Astrocyte of the cerebellum (primary cell): ENCODE results near the gene ST6GALNAC1.

Experiments used
- DNase-seq: peaks from one replicate; pipeline ENCODE4 v3.0.0-alpha.2; 2011; ENCODE audit warnings: low read depth
- H3K4me3 ChIP-seq: 2 replicates; pipeline ENCODE4 v1.5.1; 2011; ENCODE audit warnings: mild to moderate bottlenecking, low read depth, low read length, moderate library complexity
- CTCF ChIP-seq: IDR thresholded peaks from 2 replicates; pipeline ENCODE4 v1.5.1; 2012; ENCODE audit warnings: low read length, low read depth, moderate library complexity, mild to moderate bottlenecking; ENCODE audit errors: missing control alignments
- in situ Hi-C: cut with HindIII; loops from 2 replicates; pipeline ENCODE4 v1.10.0; 2017; ENCODE audit warnings: low sequenced_read_pairs

Gene ST6GALNAC1

GRCh38 chr17:76582660-76583059 is 60.9 kb downstream of the ST6GALNAC1 start:
- in situ Hi-C loops: no loop called here
- H3K4me3 ChIP-seq: no peak overlapping the region
- DNase-seq: no peak
- TF ChIP-seq CTCF: no peak

DNA sequence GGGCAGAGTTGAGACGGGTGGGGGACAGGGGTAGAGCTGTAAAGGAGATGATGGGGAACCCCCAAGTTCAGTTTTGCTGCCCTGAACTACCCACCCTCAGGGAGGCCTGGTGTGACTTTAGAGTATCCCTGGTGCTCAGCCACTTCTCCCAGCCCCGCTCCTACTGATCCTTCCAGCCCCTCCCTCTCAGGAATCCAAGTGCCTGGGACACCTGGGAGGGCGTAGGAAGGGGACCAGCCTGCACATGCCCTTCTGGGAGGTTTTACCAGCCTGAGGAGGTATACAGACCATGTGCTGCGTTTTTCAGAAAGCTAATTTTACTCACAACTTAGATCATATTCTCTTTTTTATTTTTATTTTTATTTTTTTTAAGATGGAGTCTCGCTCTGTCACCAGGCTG is 62.0 kb downstream of the ST6GALNAC1 start:
- TF ChIP-seq CTCF: no peak
- no peak overlapping the region for H3K4me3 ChIP-seq
- in situ Hi-C loops: no loop called here
- DNase-seq: no peak

DNA sequence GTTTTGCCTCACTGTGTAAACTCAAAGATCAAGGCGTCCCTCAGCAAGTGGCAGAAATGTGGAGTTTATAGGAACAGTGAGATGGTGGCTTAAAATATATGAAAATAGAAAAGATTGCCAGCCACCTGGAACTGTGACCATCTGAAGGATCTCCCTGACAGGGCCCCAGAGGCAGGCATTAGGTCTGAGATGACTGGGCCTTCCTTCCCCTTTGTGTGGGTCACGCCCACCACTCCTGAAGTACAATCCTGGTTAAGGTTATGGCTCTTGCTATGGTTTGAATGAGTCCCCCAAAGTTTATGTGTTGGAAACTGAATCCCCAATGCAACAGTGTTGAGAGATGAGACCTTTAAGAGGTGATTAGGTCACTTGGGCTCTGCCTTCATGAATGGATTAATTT is 64.3 kb downstream of the ST6GALNAC1 start:
- TF ChIP-seq CTCF: no peak
- H3K4me3 ChIP-seq: no peak overlapping the region
- DNase-seq: no peak
- in situ Hi-C loops: loop anchor here (10.0 kb wide), 1 partner anchor 66 kb away; the partner anchor contains the start of gene ST6GALNAC1

- no peak overlapping the region for H3K4me3 ChIP-seq
- no peak for TF ChIP-seq CTCF
- no peak for DNase-seq
- in situ Hi-C loops: loop anchor here (10.0 kb wide), 1 partner anchor 66 kb away; the partner anchor contains the start of gene ST6GALNAC1
These were observed 65.2 kb downstream of the ST6GALNAC1 start for GRCh38 chr17:76578376-76578775.

GRCh38 chr17:76577876-76578275 is 65.7 kb downstream of the ST6GALNAC1 start:
- no peak for TF ChIP-seq CTCF
- H3K4me3 ChIP-seq: no peak overlapping the region
- in situ Hi-C loops: loop anchor here (10.0 kb wide), 1 partner anchor 67 kb away; the partner anchor contains the start of gene ST6GALNAC1
- no peak for DNase-seq

GRCh38 chr17:76576189-76576588 is 67.4 kb downstream of the ST6GALNAC1 start:
- no peak for TF ChIP-seq CTCF
- no peak for DNase-seq
- in situ Hi-C loops: loop anchor here (10.0 kb wide), 1 partner anchor 69 kb away; the partner anchor contains the start of gene ST6GALNAC1
- H3K4me3 ChIP-seq: no peak overlapping the region
